Endothelial cell of umbilical vein (primary cell): ENCODE results near the gene DMPK. TPM values are rescaled to one million over a fixed set of nuclear protein-coding genes. Genes with fewer than 3 reads are reported as not detected.
A peak's percentile ranks its signal among the peaks of the same experiment; 100 is the strongest.

Experiments used
- BruUV-seq: library from RNA; stranded (reverse); fragments of 400-500 nt; replicated peaks from 2 replicates; lab custom pipeline; 2021; lab: Mats Ljungman, UMichigan
- CTCF ChIA-PET: fragments of 300-600, 350-600 bp; sonication (Branson Sonifier 250); formaldehyde crosslinking; loops from one replicate; lab custom pipeline; 2021; ENCODE audit warnings: antibody characterized with exemption, inconsistent platforms; lab: Charles Lee
- POLR2A ChIA-PET: fragments of 300-600, 350-600 bp; sonication (Branson Sonifier 250); formaldehyde crosslinking; loops from one replicate; lab custom pipeline; 2021; ENCODE audit warnings: antibody characterized with exemption, inconsistent platforms; lab: Charles Lee
- DNase-seq: peaks from one replicate; pipeline ENCODE4 v3.0.0-alpha.2; 2011; ENCODE audit warnings: low read depth, low spot score
- FAIRE-seq: peaks from 2 replicates; lab custom pipeline; 2011; peaks lifted over from hg19 to GRCh38; lab: Jason Lieb, UNC
- H2AFZ ChIP-seq: 2 replicates; pipeline ENCODE4 v1.6.0; 2012; ENCODE audit warnings: low read depth, low read length, control low read depth, inconsistent platforms
- H3K27ac ChIP-seq: 2 replicates; pipeline ENCODE4 v1.5.1; 2011; ENCODE audit warnings: low read depth, mild to moderate bottlenecking, control low read depth, low read length, moderate library complexity; ENCODE audit not compliant: insufficient read depth
- H3K27me3 ChIP-seq, 2 experiments: 2 replicates each; pipeline versions ENCODE4 v1.6.0 to v1.6.1; 2011; ENCODE audit warnings: low read length in 2 of 2, mixed read lengths in 1 of 2; ENCODE audit not compliant: control insufficient read depth in 2 of 2, insufficient read depth in 2 of 2
- H3K36me3 ChIP-seq, 2 experiments: 2 replicates in 1 of 2; 3 replicates in 1 of 2; pipeline ENCODE4 v1.5.1; 2011; ENCODE audit warnings: low read length in 2 of 2, mild to moderate bottlenecking in 1 of 2, moderate library complexity in 1 of 2; ENCODE audit not compliant: control insufficient read depth in 2 of 2, insufficient read depth in 2 of 2; ENCODE audit errors: extremely low read depth in 1 of 2
- H3K4me1 ChIP-seq: 3 replicates; pipeline ENCODE4 v1.5.1; 2011; ENCODE audit warnings: mild to moderate bottlenecking, low read length; ENCODE audit not compliant: control insufficient read depth, insufficient read depth; ENCODE audit errors: extremely low read depth
- H3K4me2 ChIP-seq: 2 replicates; pipeline ENCODE4 v1.6.1; 2011; ENCODE audit warnings: low read length, control low read depth, mixed read lengths; ENCODE audit not compliant: insufficient read depth
- H3K4me3 ChIP-seq, 3 experiments: fragments of 200-600 bp in 1 of 3; sonication (generic), shearing (Covaris generic) in 1 of 3; replicated peaks in 1 of 3; 2 replicates each; pipeline ENCODE4 v1.5.1; 2011 to 2016; ENCODE audit warnings: control low read depth in 3 of 3, low read length in 3 of 3, mild to moderate bottlenecking in 2 of 3, inconsistent platforms in 1 of 3, low read depth in 1 of 3, moderate library complexity in 1 of 3; ENCODE audit not compliant: insufficient read depth in 1 of 3
- H3K79me2 ChIP-seq: 2 replicates; pipeline ENCODE4 v1.6.0; 2012; ENCODE audit warnings: low read length, inconsistent platforms; ENCODE audit not compliant: control insufficient read depth, insufficient read depth
- H3K9ac ChIP-seq: replicated peaks from 2 replicates; pipeline ENCODE3; 2011; ENCODE audit warnings: low read length, control low read depth; ENCODE audit not compliant: insufficient read depth; ENCODE audit errors: extremely low read depth
- H3K9me1 ChIP-seq: replicated peaks from 3 replicates; pipeline ENCODE4 v1.6.0; 2011; ENCODE audit warnings: mild to moderate bottlenecking, low read length; ENCODE audit not compliant: control insufficient read depth, insufficient read depth; ENCODE audit errors: extremely low read depth
- H3K9me3 ChIP-seq: replicated peaks from 2 replicates; pipeline ENCODE4 v1.5.1; 2012; ENCODE audit warnings: low read length, inconsistent platforms; ENCODE audit not compliant: control insufficient read depth, insufficient read depth
- H4K20me1 ChIP-seq: replicated peaks from 2 replicates; pipeline ENCODE3; 2011; ENCODE audit warnings: mild to moderate bottlenecking, low read length; ENCODE audit not compliant: control insufficient read depth, insufficient read depth; ENCODE audit errors: extremely low read depth
- EZH2 ChIP-seq: IDR thresholded peaks from 2 replicates; pipeline ENCODE4 v1.6.1; 2012; ENCODE audit warnings: borderline replicate concordance, low read depth, mild to moderate bottlenecking, moderate library complexity, low read length, inconsistent platforms; ENCODE audit not compliant: severe bottlenecking
- GATA2 ChIP-seq: IDR thresholded peaks from 2 replicates; pipeline ENCODE4 v1.7.0; 2011; ENCODE audit warnings: low read depth, mild to moderate bottlenecking, moderate library complexity, mixed read lengths, low read length; ENCODE audit not compliant: insufficient read length, insufficient read depth
- JUN ChIP-seq: IDR thresholded peaks from 2 replicates; pipeline ENCODE4 v1.6.1; 2011; ENCODE audit warnings: borderline replicate concordance, low read depth; ENCODE audit not compliant: insufficient read length, insufficient read depth
- MAX ChIP-seq: IDR thresholded peaks from 2 replicates; pipeline ENCODE4 v1.6.1; 2011; ENCODE audit not compliant: insufficient read depth, insufficient read length
- POLR2A ChIP-seq: IDR thresholded peaks from 2 replicates; pipeline ENCODE4 v1.6.1; 2012; ENCODE audit warnings: low read depth, mild to moderate bottlenecking, control low read depth, low read length
- dilution Hi-C: fragments of 300-500 bp; cut with MboI; formaldehyde crosslinking; loops from one replicate; pipeline ENCODE4 v1.15.0; 2019; ENCODE audit warnings: low sequenced_read_pairs; ENCODE audit not compliant: extremely low pct_ligation_motif_present
- intact Hi-C: fragments of 100-400 bp; cut with micrococcal nuclease; formaldehyde crosslinking; loops from one replicate; pipeline ENCODE4 v1.10.0; 2022
- polyA plus RNA-seq, 4 experiments: library from polyadenylated mRNA; depleted of rRNA in 3 of 4; stranded (reverse) in 3 of 4; unstranded in 1 of 4; fragments of >200 nt; gene quantifications; 2 replicates each; pipeline versions ENCODE4 v1.2.1 to v1.2.3, GENCODE V29; 2011 to 2012; ENCODE audit warnings: missing spikeins in 1 of 4
- total RNA-seq: library from RNA; stranded (reverse); gene quantifications from 2 replicates; pipeline ENCODE4 v1.2.3, GENCODE V29; 2021
- TF ChIP-seq, protein P1 (sequence below), 2 donors: IDR thresholded peaks; 1 replicate in 1 of 2; 2 replicates in 1 of 2; pipeline ENCODE4 v1.5.1; 2011; ENCODE audit warnings: low read length in 2 of 2, mild to moderate bottlenecking in 2 of 2, moderate library complexity in 2 of 2, control low read depth in 1 of 2, inconsistent platforms in 1 of 2, low read depth in 1 of 2; ENCODE audit not compliant: insufficient read depth in 1 of 2; ENCODE audit errors: extremely low read depth in 1 of 2

DMPK gene
- total and polyA plus RNA-seq, 2 donors (not counting 3 experiments of a cell fraction or from before 2014, with no cell fraction given) = 36.6 to 73.3 TPM

- ChIA-PET CTCF (interaction anchor here (0.6 to 5.0 kb wide), 7 partner anchors 9 to 87 kb away, joined by 4 to 66 read pairs (median 6); partner anchors contain the start of genes DMWD, QPCTL, SIX5 and SNRPD2), POLR2A (interaction anchor here (1.0 kb wide), 1 partner anchor 10 kb away, joined by 5 read pairs; the partner anchor contains the start of gene SIX5)
- peak; percentile 84 for DNase-seq
- H3K79me2 ChIP-seq = no peaks in the 10 kb centered on the region
- H3K9me1 ChIP-seq = no peaks in the 10 kb centered on the region
- H3K9ac ChIP-seq = no peak overlapping the region
- H4K20me1 ChIP-seq = no peaks in the 10 kb centered on the region
- no peaks in the 10 kb centered on the region for H3K9me3 ChIP-seq
- peaks cover 3 to 15% of the 10 kb centered on the region in 2 experiments for H3K36me3 ChIP-seq
- dilution Hi-C loops (no loop called here), intact Hi-C loops (loop anchor here (1.0 kb wide), 1 partner anchor 9 kb away; no protein-coding TSS in a partner anchor)
- H3K4me1 ChIP-seq = peaks cover 5% of the 10 kb centered on the region
- FAIRE-seq = peak; percentile 69
- no peak overlapping the region for H2AFZ ChIP-seq
- H3K27me3 ChIP-seq = no peaks in the 10 kb centered on the region
- H3K4me2 ChIP-seq = no peak overlapping the region
- no peak overlapping the region for H3K27ac ChIP-seq
- no TSS peak for BruUV-seq
- no peak overlapping the region for H3K4me3 ChIP-seq
- TF ChIP-seq EZH2 (no peak), GATA2 (no peak), JUN (no peak), MAX (no peak), POLR2A (no peak)
- TF ChIP-seq, protein P1, sequence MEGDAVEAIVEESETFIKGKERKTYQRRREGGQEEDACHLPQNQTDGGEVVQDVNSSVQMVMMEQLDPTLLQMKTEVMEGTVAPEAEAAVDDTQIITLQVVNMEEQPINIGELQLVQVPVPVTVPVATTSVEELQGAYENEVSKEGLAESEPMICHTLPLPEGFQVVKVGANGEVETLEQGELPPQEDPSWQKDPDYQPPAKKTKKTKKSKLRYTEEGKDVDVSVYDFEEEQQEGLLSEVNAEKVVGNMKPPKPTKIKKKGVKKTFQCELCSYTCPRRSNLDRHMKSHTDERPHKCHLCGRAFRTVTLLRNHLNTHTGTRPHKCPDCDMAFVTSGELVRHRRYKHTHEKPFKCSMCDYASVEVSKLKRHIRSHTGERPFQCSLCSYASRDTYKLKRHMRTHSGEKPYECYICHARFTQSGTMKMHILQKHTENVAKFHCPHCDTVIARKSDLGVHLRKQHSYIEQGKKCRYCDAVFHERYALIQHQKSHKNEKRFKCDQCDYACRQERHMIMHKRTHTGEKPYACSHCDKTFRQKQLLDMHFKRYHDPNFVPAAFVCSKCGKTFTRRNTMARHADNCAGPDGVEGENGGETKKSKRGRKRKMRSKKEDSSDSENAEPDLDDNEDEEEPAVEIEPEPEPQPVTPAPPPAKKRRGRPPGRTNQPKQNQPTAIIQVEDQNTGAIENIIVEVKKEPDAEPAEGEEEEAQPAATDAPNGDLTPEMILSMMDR (IDR thresholded peaks at IDR 0.05; ENCODE audit: extremely low read depth in 1 of 2, insufficient read depth in 1 of 2, low read depth in 1 of 2, low read length in 2 of 2) = peak; percentile 51 to 67
Observed at GRCh38 chr19:45779231-45780145, 2.8 kb downstream of the DMPK start.
